Karpas-422 (cell line): Measurements from ENCODE around the gene SDCBP2. TPM values are rescaled to one million over a fixed set of nuclear protein-coding genes. Genes with fewer than 3 reads are reported as not detected.

Experiments
- DNase-seq: peaks from one replicate; pipeline ENCODE4 v3.0.0-alpha.2; 2015
- H2AFZ ChIP-seq: fragments of 200-600 bp; sonication (generic); 2 replicates; pipeline ENCODE4 v1.6.1; 2014; ENCODE audit warnings: antibody characterized with exemption, low read length, mixed read lengths
- H3K27ac ChIP-seq: fragments of 200-600 bp; sonication (generic); 2 replicates; pipeline ENCODE4 v1.5.1; 2014; ENCODE audit warnings: mild to moderate bottlenecking, low read length, moderate library complexity
- H3K27me3 ChIP-seq: fragments of 200-600 bp; sonication (generic); 2 replicates; pipeline ENCODE4 v1.6.1; 2014; ENCODE audit warnings: low read length, mixed read lengths
- H3K36me3 ChIP-seq: fragments of 200-600 bp; sonication (generic); 2 replicates; pipeline ENCODE4 v1.6.1; 2014; ENCODE audit warnings: low read length, mixed read lengths; ENCODE audit not compliant: insufficient read depth
- H3K4me1 ChIP-seq: fragments of 200-600 bp; sonication (generic); 2 replicates; pipeline ENCODE4 v1.6.1; 2014; ENCODE audit warnings: mild to moderate bottlenecking, low read length, mixed read lengths
- H3K4me2 ChIP-seq: fragments of 200-600 bp; sonication (generic); 2 replicates; pipeline ENCODE4 v1.6.1; 2014; ENCODE audit warnings: low read length, low read depth, mild to moderate bottlenecking; ENCODE audit not compliant: poor library complexity, severe bottlenecking
- H3K4me3 ChIP-seq: fragments of 200-600 bp; sonication (generic); 2 replicates; pipeline ENCODE4 v1.5.1; 2014; ENCODE audit warnings: mild to moderate bottlenecking, antibody characterized with exemption, low read length, mixed read lengths
- H3K79me2 ChIP-seq: fragments of 200-600 bp; sonication (generic); 2 replicates; pipeline ENCODE4 v1.6.1; 2014; ENCODE audit warnings: mild to moderate bottlenecking, low read length, mixed read lengths
- H3K9ac ChIP-seq: fragments of 200-600 bp; sonication (generic); 2 replicates; pipeline ENCODE4 v1.6.0; 2014; ENCODE audit warnings: low read length
- H3K9me2 ChIP-seq: fragments of 200-600 bp; sonication (generic), shearing (Covaris generic); replicated peaks from 2 replicates; pipeline ENCODE4 v1.6.0; 2014; ENCODE audit warnings: mild to moderate bottlenecking, low read length, moderate library complexity; ENCODE audit not compliant: insufficient read depth
- H3K9me3 ChIP-seq: fragments of 300-700, 200-600 bp; sonication (generic); 2 replicates; pipeline ENCODE4 v1.6.1; 2014; ENCODE audit warnings: low read length, mixed read lengths
- H4K20me1 ChIP-seq: fragments of 200-600 bp; sonication (generic); 2 replicates; pipeline ENCODE4 v1.6.1; 2014; ENCODE audit warnings: mild to moderate bottlenecking, antibody characterized with exemption, low read length, low read depth; ENCODE audit not compliant: insufficient read depth
- total RNA-seq: library from RNA; depleted of rRNA; stranded (reverse); fragments of >200 nt; shearing (Covaris generic); gene quantifications from 2 replicates; pipeline ENCODE4 v1.2.3, GENCODE V29; 2014; ENCODE audit warnings: low replicate concordance

The SDCBP2 gene
- total RNA-seq, 1 experiment from 2014 or later, result not detected

- Histone ChIP-seq H3K4me1 (no peaks in the 10 kb centered on the region), H3K27ac (no peak overlapping the region), H3K9ac (no peak overlapping the region), H3K4me2 (no peak overlapping the region), H4K20me1 (0 out of 2 replicates have a peak, but pooled peaks cover 6% of the 10 kb centered on the region), H3K36me3 (peaks cover 22% of the 10 kb centered on the region; the same call in 1 of the 2 replicates), H3K79me2 (peaks cover 55% of the 10 kb centered on the region), H3K9me2 (no peaks in the 10 kb centered on the region), H3K27me3 (no peaks in the 10 kb centered on the region), H3K9me3 (no peaks in the 10 kb centered on the region), H2AFZ (no peak overlapping the region), H3K4me3 (no peak overlapping the region)
- DNase-seq, result no peak
Measured at GRCh38 chr20:1367479-1367878, 38.5 kb upstream of the SDCBP2 start.

DNA sequence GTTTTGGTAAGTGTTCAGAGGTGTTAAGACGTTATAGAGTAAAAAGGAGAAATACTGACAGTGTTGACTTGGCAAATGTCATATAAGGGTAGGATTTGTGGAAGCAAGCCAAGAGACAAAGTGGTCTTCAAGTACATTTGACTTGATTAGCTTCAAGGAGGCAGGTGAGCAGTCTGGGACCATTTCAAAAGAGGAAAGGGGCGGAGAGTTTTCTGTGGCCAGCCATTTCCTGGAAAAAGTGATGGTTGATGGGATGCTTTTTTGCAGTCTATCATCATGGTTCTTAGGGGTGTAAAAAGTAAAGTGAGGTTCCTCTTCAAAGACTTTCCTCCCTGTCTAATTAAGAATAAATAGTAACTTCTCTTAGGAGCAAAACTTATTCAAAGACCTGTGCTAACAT lies 35.2 kb upstream of the SDCBP2 start:
- Histone ChIP-seq H3K9me2 (no peaks in the 10 kb centered on the region), H4K20me1 (peaks cover 21% of the 10 kb centered on the region), H3K4me1 (no peaks in the 10 kb centered on the region), H3K79me2 (peaks cover 59% of the 10 kb centered on the region), H3K27ac (no peak overlapping the region), H3K9ac (no peak overlapping the region), H3K27me3 (no peaks in the 10 kb centered on the region), H3K4me2 (no peak overlapping the region), H3K36me3 (peaks cover 33% of the 10 kb centered on the region; the same call in 1 of the 2 replicates), H3K4me3 (no peak overlapping the region), H2AFZ (no peak overlapping the region), H3K9me3 (no peaks in the 10 kb centered on the region)
- no peak for DNase-seq

DNA sequence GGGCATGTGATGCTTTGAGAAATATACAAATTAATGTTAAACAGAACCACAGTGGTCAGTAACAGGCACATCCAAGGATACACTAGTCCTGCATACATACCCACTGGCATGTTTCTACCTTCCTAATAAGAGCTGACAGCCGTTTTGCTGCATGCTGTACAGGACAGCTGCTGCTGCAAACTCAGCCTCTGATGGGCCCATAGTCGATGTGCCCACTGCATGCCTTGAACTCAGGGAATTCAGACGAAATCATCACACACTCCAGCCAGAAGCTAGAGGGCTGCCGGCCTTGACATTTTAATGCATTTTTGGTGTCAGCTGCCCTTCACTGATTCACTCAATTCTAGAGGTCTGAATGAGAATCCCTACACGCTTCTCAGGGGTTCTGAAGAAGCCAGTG lies 34.6 kb upstream of the SDCBP2 start:
- Histone ChIP-seq H2AFZ (no peak overlapping the region), H4K20me1 (peaks cover 21% of the 10 kb centered on the region), H3K27me3 (no peaks in the 10 kb centered on the region), H3K9me3 (no peaks in the 10 kb centered on the region), H3K4me2 (no peak overlapping the region), H3K9me2 (no peaks in the 10 kb centered on the region), H3K27ac (no peak overlapping the region), H3K79me2 (peaks cover 61% of the 10 kb centered on the region), H3K4me3 (no peak overlapping the region), H3K36me3 (peaks cover 33% of the 10 kb centered on the region; the same call in 1 of the 2 replicates), H3K9ac (no peak overlapping the region), H3K4me1 (no peaks in the 10 kb centered on the region)
- no peak for DNase-seq

GRCh38 chr20:1362484-1362883 lies 33.5 kb upstream of the SDCBP2 start:
- Histone ChIP-seq H3K4me2 (no peak overlapping the region), H3K9ac (no peak overlapping the region), H3K4me1 (no peaks in the 10 kb centered on the region), H3K9me3 (no peaks in the 10 kb centered on the region), H3K9me2 (no peaks in the 10 kb centered on the region), H3K27me3 (no peaks in the 10 kb centered on the region), H3K36me3 (peaks cover 32% of the 10 kb centered on the region), H3K79me2 (peaks cover 62% of the 10 kb centered on the region), H3K4me3 (no peak overlapping the region), H2AFZ (no peak overlapping the region), H3K27ac (no peak overlapping the region), H4K20me1 (peaks cover 19% of the 10 kb centered on the region)
- DNase-seq, result no peak

- no peak for DNase-seq
- Histone ChIP-seq H2AFZ (no peak overlapping the region), H3K9me2 (no peaks in the 10 kb centered on the region), H3K79me2 (peaks cover 71% of the 10 kb centered on the region), H3K27me3 (no peaks in the 10 kb centered on the region), H3K4me2 (no peak overlapping the region), H3K4me1 (no peaks in the 10 kb centered on the region), H3K36me3 (peaks cover 39% of the 10 kb centered on the region), H4K20me1 (peaks cover 15% of the 10 kb centered on the region), H3K27ac (no peak overlapping the region), H3K9ac (no peak overlapping the region), H3K4me3 (no peak overlapping the region), H3K9me3 (no peaks in the 10 kb centered on the region; the same call in 1 of the 2 replicates)
Measured at GRCh38 chr20:1360094-1360846, 31.3 kb upstream of the SDCBP2 start.

DNA sequence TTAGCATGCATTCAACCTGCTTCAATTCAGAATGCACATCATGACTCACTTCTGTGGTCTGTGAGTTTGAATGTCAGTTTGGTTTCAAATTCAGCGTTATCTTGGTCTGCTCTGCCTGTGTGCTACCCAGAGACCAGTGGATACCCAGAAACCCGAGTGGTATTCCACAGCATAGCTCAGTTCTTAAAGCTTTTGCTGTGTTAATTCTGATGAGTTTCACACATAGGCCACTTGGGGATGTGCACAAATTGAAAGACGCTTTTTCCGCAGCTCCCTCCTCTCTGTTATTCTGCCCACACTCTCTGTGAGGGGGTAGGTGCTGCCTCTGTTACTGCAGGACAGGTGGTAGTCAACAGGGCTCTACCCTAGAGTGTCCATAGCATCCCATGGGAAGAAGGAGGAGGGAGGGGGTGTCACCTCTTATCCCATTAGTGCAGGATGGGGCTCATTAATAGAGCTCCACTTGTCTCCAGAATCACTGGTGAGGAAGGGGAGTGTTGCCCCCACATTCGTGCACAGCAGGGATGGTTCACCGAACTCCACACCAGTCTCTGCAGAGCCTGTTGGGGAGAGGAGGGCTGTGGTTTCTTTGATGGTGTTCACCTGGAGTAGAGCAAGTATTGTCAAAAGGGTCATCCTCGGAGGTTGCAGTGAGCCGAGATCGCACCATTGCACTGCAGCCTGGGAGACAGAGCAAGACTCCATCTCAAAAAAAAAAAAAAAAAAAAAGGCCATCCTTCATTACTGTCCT lies 29.2 kb upstream of the SDCBP2 start:
- Histone ChIP-seq H3K9me2 (no peaks in the 10 kb centered on the region), H3K4me1 (no peaks in the 10 kb centered on the region), H2AFZ (no peak overlapping the region), H3K27me3 (no peaks in the 10 kb centered on the region), H3K79me2 (peaks cover 91% of the 10 kb centered on the region), H3K4me3 (no peak overlapping the region), H3K27ac (no peak overlapping the region), H3K9me3 (peaks cover 13% of the 10 kb centered on the region; the same call in 1 of the 2 replicates), H3K4me2 (no peak overlapping the region), H4K20me1 (peaks cover 15% of the 10 kb centered on the region), H3K9ac (no peak overlapping the region), H3K36me3 (peaks cover 61% of the 10 kb centered on the region)
- no peak for DNase-seq

DNA sequence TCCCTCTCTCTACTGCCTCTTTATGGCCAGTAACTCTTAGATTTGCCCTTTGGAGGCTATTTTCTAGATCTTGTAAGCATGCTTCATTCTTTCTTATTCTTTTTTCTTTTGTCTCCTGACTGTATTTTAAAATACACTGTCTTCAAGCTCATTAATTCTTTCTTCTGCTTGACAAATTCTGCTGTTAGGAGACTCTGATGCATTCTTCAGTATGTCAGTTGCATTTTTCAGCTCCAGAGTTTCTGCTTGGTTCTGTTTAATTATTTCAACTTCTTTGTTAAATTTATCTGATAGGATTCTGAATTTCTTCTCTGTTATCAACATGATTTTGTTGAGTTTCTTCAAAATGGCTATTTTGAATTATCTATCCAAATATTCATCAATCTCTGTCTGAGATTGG lies 25.0 kb upstream of the SDCBP2 start:
- Histone ChIP-seq H3K36me3 (peaks cover 62% of the 10 kb centered on the region), H2AFZ (no peak overlapping the region), H4K20me1 (no peaks in the 10 kb centered on the region), H3K4me1 (no peaks in the 10 kb centered on the region), H3K4me3 (no peak overlapping the region), H3K27me3 (no peaks in the 10 kb centered on the region), H3K9ac (no peak overlapping the region), H3K79me2 (peaks cover 94% of the 10 kb centered on the region), H3K27ac (no peak overlapping the region), H3K9me2 (no peaks in the 10 kb centered on the region), H3K9me3 (peaks cover 13% of the 10 kb centered on the region; the same call in 1 of the 2 replicates), H3K4me2 (no peak overlapping the region)
- DNase-seq, result no peak

DNA sequence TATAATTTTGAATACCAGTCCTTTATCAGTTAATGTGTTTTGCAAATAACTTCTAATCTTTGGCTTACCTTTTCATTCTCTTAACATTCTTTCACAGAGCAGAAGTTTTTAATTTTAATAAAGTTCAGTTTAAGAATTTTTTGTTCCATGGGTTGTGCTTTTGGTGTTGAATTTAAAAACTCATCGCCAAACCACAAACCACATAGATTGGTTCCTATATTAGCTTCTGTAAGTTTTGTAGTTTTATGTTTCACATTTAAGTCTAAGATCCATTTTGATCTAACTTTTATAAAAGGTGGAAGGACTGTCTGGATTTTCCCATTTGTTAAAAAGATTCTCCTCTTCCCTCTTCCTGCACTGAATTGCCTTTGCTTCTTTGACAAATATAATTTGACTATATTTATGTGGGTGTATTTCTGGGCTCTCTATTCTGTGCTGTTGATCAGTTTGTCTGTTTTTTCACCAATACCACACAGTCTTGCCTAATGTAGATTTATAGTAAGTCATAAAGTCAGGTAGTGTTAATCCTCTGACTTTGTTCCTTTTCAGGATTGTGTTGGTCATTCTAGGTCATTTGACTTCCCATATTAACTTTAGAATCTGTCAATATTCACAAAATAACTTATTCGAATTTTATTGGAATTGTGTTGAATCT lies 17.5 kb upstream of the SDCBP2 start:
- DNase-seq, result no peak
- H3K36me3 ChIP-seq, result peaks cover 15% of the 10 kb centered on the region

More for the DNA sequence above, 17.5 kb upstream of the SDCBP2 start:
- Histone ChIP-seq H3K4me3 (no peak overlapping the region), H2AFZ (no peak overlapping the region), H3K79me2 (peaks cover 58% of the 10 kb centered on the region), H3K4me1 (no peaks in the 10 kb centered on the region), H3K9me2 (no peaks in the 10 kb centered on the region), H3K4me2 (no peak overlapping the region), H3K27me3 (no peaks in the 10 kb centered on the region), H4K20me1 (no peaks in the 10 kb centered on the region), H3K9me3 (peaks cover 7% of the 10 kb centered on the region), H3K9ac (no peak overlapping the region), H3K27ac (no peak overlapping the region)
